ENCODE results near the gene ETDB. TPM values are rescaled to one million over a fixed set of nuclear protein-coding genes. Genes with fewer than 3 reads are reported as not detected.

ETDB gene
- total RNA-seq, 1 experiment from 2014 or later: not detected

Other genes with a start within 250 kb of the ETDB start
- 34.5 and 39.5 TPM in 2 replicates for gene MOSPD1, start 205.3 kb downstream of the ETDB start, total RNA-seq (2014; rRNA removed; shearing (Covaris generic))
- 0.40 and 0.60 TPM in 2 replicates for gene SMIM10, start 129.5 kb downstream of the ETDB start, total RNA-seq (2014; rRNA removed; shearing (Covaris generic))
- gene RTL8B, start 98.0 kb downstream of the ETDB start, total RNA-seq (2014; rRNA removed; shearing (Covaris generic)): 5.9 and 9.3 TPM in 2 replicates
- gene RTL8C, start 88.2 kb downstream of the ETDB start, total RNA-seq (2014; rRNA removed; shearing (Covaris generic)): 31.9 and 38.6 TPM in 2 replicates
- gene RTL8A, start 68.4 kb downstream of the ETDB start, total RNA-seq (2014; rRNA removed; shearing (Covaris generic)): 7.5 and 12.8 TPM in 2 replicates
- gene SMIM10L2B, start 21.8 kb downstream of the ETDB start, total RNA-seq (2014; rRNA removed; shearing (Covaris generic)): not detected in 2 replicates
- gene CT55, start 50.9 kb upstream of the ETDB start, total RNA-seq (2014; rRNA removed; shearing (Covaris generic)): 1.5 and 2.5 TPM in 2 replicates
- not detected in 2 replicates for gene ETDA, start 131.5 kb upstream of the ETDB start, total RNA-seq (2014; rRNA removed; shearing (Covaris generic))
- not detected in 2 replicates for gene ETDC, start 189.0 kb upstream of the ETDB start, total RNA-seq (2014; rRNA removed; shearing (Covaris generic))
- gene ZNF75D, start 223.6 kb upstream of the ETDB start, total RNA-seq (2014; rRNA removed; shearing (Covaris generic)): 1.4 and 3.2 TPM in 2 replicates
- 3.0 and 3.2 TPM in 2 replicates for gene ZNF449, start 224.3 kb upstream of the ETDB start, total RNA-seq (2014; rRNA removed; shearing (Covaris generic))

Measured in A172 (cell line).